T-helper 1 cell treated with Interleukin-12 subunit alpha and Interleukin-12 subunit beta and Interleukin-4 antibody, amounts not matched to agents 30 μg/mL and 1 μg/mL, for 36 hours (primary cell): ENCODE results near the gene C5AR1.

Experiments used
- H3K27ac Mint-ChIP-seq: one replicate; pipeline ENCODE4 v1.8.0; 2021; ENCODE audit warnings: mild to moderate bottlenecking, mixed read lengths
- H3K27me3 Mint-ChIP-seq: one replicate; pipeline ENCODE4 v1.8.0; 2021; ENCODE audit warnings: low read depth, mixed read lengths
- H3K36me3 Mint-ChIP-seq: one replicate; pipeline ENCODE4 v1.8.0; 2021; ENCODE audit warnings: low read depth, mixed read lengths
- H3K4me1 Mint-ChIP-seq: one replicate; pipeline ENCODE4 v1.8.0; 2021; ENCODE audit warnings: low read depth, mixed read lengths
- H3K4me3 Mint-ChIP-seq: one replicate; pipeline ENCODE4 v1.8.0; 2021; ENCODE audit warnings: mild to moderate bottlenecking, moderate library complexity, mixed read lengths
- H3K9me3 Mint-ChIP-seq: one replicate; pipeline ENCODE4 v1.8.0; 2021; ENCODE audit warnings: mixed read lengths

The C5AR1 gene

GRCh38 chr19:47310819-47311218, 1.2 kb downstream of the C5AR1 start:
- Mint-ChIP-seq H3K4me3 (no peak overlapping the region), H3K36me3 (no peaks in the 10 kb centered on the region), H3K27me3 (peaks cover 10% of the 10 kb centered on the region), H3K9me3 (no peaks in the 10 kb centered on the region), H3K27ac (no peak overlapping the region), H3K4me1 (no peaks in the 10 kb centered on the region)

DNA sequence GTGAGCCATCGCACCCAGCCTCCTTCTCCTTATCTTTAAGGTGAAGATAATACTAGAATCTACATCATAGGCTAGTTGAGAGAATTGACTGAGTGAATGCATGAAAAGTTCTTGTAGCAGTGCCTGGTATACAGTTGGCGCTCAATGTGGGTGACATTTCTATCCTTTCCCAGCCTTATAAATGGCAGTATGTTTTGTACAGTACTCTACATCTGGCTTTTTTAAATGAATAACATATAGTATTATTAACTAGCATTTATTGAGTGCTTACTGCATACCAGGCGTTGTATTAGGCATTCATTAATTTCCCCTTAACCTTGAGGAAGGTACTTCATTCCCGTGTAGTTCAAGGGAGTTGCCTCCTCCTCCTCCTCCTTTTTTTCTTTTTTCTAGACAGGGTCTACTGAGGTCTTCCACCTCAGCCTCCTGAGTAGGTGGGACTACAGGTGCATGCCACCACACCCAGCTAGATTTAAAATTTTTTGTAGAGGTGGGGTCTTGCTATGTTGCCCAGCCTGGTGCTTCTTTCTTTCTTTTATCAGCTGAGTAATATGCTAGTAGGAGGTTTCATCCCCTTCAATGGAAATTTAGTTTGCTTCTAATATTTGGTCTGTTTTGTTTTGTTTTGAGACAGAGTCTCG, 2.8 kb downstream of the C5AR1 start:
- Mint-ChIP-seq H3K27ac (no peak overlapping the region), H3K27me3 (peaks cover 10% of the 10 kb centered on the region), H3K4me1 (no peaks in the 10 kb centered on the region), H3K36me3 (no peaks in the 10 kb centered on the region), H3K4me3 (no peak overlapping the region), H3K9me3 (no peaks in the 10 kb centered on the region)

GRCh38 chr19:47313754-47314295, 4.2 kb downstream of the C5AR1 start:
- H3K36me3 Mint-ChIP-seq, result no peaks in the 10 kb centered on the region
- peaks cover 10% of the 10 kb centered on the region for H3K27me3 Mint-ChIP-seq
- H3K27ac Mint-ChIP-seq, result no peak overlapping the region
- no peaks in the 10 kb centered on the region for H3K4me1 Mint-ChIP-seq
- H3K9me3 Mint-ChIP-seq, result no peaks in the 10 kb centered on the region
- no peak overlapping the region for H3K4me3 Mint-ChIP-seq

DNA sequence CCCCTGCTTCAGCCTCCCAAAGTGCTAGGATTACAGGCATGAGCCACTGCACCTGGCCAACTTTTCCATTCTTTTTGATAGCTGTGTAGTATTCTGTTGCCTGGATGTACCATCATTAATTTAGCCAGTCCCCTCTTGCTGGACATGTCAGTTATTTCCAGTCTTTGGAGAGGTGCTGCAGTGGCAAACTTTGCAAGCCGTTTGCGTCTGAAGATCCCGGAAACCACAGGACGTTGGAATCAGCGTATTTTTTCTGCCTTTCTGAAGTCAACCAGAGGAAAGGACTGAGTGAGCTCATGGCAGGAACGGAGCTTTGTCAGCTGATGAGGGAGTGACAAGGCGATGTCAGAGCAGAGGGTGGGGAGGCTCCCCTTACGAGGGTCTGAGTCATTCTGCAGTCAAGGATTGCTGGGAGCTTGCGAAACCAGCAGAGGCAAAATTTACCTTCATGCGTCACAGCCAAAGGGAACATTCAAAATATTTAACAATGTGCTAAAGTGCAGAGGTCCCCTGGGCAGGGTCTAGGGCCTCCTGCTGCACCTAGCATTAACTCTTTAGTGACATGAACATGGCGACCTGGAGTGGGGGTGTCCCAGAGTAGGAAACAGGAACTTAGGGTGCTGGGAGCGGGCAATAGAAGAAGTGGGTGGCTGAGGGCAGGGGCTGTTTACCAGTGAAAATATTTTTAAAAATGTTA, 5.6 kb downstream of the C5AR1 start:
- Mint-ChIP-seq H3K9me3 (no peaks in the 10 kb centered on the region), H3K4me1 (no peaks in the 10 kb centered on the region), H3K27ac (no peak overlapping the region), H3K36me3 (no peaks in the 10 kb centered on the region), H3K27me3 (peaks cover 10% of the 10 kb centered on the region), H3K4me3 (no peak overlapping the region)

GRCh38 chr19:47316513-47316912, 6.9 kb downstream of the C5AR1 start:
- no peak overlapping the region for H3K27ac Mint-ChIP-seq
- no peaks in the 10 kb centered on the region for H3K4me1 Mint-ChIP-seq
- no peak overlapping the region for H3K4me3 Mint-ChIP-seq
- H3K9me3 Mint-ChIP-seq, result no peaks in the 10 kb centered on the region
- no peaks in the 10 kb centered on the region for H3K36me3 Mint-ChIP-seq
- H3K27me3 Mint-ChIP-seq, result peaks cover 10% of the 10 kb centered on the region

DNA sequence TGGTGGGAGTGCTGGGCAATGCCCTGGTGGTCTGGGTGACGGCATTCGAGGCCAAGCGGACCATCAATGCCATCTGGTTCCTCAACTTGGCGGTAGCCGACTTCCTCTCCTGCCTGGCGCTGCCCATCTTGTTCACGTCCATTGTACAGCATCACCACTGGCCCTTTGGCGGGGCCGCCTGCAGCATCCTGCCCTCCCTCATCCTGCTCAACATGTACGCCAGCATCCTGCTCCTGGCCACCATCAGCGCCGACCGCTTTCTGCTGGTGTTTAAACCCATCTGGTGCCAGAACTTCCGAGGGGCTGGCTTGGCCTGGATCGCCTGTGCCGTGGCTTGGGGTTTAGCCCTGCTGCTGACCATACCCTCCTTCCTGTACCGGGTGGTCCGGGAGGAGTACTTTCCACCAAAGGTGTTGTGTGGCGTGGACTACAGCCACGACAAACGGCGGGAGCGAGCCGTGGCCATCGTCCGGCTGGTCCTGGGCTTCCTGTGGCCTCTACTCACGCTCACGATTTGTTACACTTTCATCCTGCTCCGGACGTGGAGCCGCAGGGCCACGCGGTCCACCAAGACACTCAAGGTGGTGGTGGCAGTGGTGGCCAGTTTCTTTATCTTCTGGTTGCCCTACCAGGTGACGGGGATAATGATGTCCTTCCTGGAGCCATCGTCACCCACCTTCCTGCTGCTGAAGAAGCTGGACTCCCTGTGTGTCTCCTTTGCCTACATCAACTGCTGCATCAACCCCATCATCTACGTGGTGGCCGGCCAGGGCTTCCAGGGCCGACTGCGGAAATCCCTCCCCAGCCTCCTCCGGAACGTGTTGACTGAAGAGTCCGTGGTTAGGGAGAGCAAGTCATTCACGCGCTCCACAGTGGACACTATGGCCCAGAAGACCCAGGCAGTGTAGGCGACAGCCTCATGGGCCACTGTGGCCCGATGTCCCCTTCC, 10.5 kb downstream of the C5AR1 start:
- no peak overlapping the region for H3K27ac Mint-ChIP-seq
- H3K27me3 Mint-ChIP-seq, result peaks cover 8% of the 10 kb centered on the region
- H3K9me3 Mint-ChIP-seq, result no peaks in the 10 kb centered on the region
- no peak overlapping the region for H3K4me3 Mint-ChIP-seq
- no peaks in the 10 kb centered on the region for H3K36me3 Mint-ChIP-seq
- H3K4me1 Mint-ChIP-seq, result no peaks in the 10 kb centered on the region

GRCh38 chr19:47321630-47322029, 12.0 kb downstream of the C5AR1 start:
- Mint-ChIP-seq H3K27ac (no peak overlapping the region), H3K27me3 (peaks cover 4% of the 10 kb centered on the region), H3K4me1 (no peaks in the 10 kb centered on the region), H3K9me3 (no peaks in the 10 kb centered on the region), H3K4me3 (no peak overlapping the region), H3K36me3 (no peaks in the 10 kb centered on the region)

- no peaks in the 10 kb centered on the region for H3K4me1 Mint-ChIP-seq
- no peaks in the 10 kb centered on the region for H3K36me3 Mint-ChIP-seq
- H3K27me3 Mint-ChIP-seq, result peaks cover 4% of the 10 kb centered on the region
- H3K4me3 Mint-ChIP-seq, result no peak overlapping the region
- no peak overlapping the region for H3K27ac Mint-ChIP-seq
- H3K9me3 Mint-ChIP-seq, result no peaks in the 10 kb centered on the region
Observed at GRCh38 chr19:47322058-47322457, 12.4 kb downstream of the C5AR1 start.

DNA sequence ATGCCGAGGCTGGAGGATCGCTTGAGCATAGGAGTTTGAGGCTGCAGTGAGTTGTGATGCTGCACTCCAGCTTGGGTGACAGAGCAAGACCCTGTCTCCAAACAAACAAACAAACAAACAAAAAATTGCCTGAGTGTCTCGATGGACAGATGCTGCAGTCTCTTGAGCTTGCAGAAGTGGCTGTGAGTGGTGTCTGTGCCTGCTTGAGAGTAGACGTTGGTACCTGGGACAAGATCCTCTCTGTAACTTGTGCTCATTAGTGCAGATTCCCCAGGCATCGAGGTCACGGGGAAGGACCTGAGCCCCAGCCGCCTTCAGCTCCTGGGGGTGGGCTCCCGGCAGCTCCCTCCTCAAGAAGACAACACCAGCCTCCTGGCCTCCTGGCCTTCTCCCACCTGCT, 13.7 kb downstream of the C5AR1 start:
- H3K36me3 Mint-ChIP-seq, result no peaks in the 10 kb centered on the region
- no peak overlapping the region for H3K4me3 Mint-ChIP-seq
- H3K27me3 Mint-ChIP-seq, result peaks cover 4% of the 10 kb centered on the region
- H3K9me3 Mint-ChIP-seq, result no peaks in the 10 kb centered on the region
- no peaks in the 10 kb centered on the region for H3K4me1 Mint-ChIP-seq
- no peak overlapping the region for H3K27ac Mint-ChIP-seq

- no peaks in the 10 kb centered on the region for H3K9me3 Mint-ChIP-seq
- no peak overlapping the region for H3K4me3 Mint-ChIP-seq
- H3K27me3 Mint-ChIP-seq, result peaks cover 4% of the 10 kb centered on the region
- H3K4me1 Mint-ChIP-seq, result no peaks in the 10 kb centered on the region
- H3K36me3 Mint-ChIP-seq, result no peaks in the 10 kb centered on the region
- no peak overlapping the region for H3K27ac Mint-ChIP-seq
Observed at GRCh38 chr19:47323872-47324271, 14.2 kb downstream of the C5AR1 start.

- Mint-ChIP-seq H3K27ac (no peak overlapping the region), H3K4me3 (no peak overlapping the region), H3K27me3 (peaks cover 4% of the 10 kb centered on the region), H3K9me3 (no peaks in the 10 kb centered on the region), H3K4me1 (no peaks in the 10 kb centered on the region), H3K36me3 (no peaks in the 10 kb centered on the region)
Observed at GRCh38 chr19:47324502-47324901, 14.8 kb downstream of the C5AR1 start.

- peaks cover 3% of the 10 kb centered on the region for H3K4me1 Mint-ChIP-seq
- H3K4me3 Mint-ChIP-seq, result no peak overlapping the region
- no peaks in the 10 kb centered on the region for H3K27me3 Mint-ChIP-seq
- H3K36me3 Mint-ChIP-seq, result no peaks in the 10 kb centered on the region
- H3K27ac Mint-ChIP-seq, result no peak overlapping the region
- no peaks in the 10 kb centered on the region for H3K9me3 Mint-ChIP-seq
Observed at GRCh38 chr19:47330466-47330869, 20.8 kb downstream of the C5AR1 start.

DNA sequence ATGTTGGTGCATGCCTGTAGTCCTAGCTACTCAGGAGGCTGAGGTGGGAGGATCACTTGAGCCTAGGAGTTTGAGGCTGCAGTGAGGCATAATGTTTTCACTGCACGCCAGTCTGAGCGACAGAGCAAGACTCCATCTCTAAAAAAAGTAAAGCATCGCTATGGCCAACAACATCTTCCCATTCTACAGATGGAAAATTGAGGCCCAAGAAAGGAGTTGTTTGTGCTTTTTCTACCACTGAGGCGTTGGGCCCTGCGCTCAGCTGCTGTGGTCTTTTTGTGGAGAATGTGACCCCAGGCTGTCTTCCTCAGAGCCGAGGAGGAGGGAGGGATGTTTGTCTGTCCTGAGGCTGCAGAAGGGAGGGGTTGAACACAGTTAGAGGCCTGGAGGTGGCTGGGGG, 21.8 kb downstream of the C5AR1 start:
- no peaks in the 10 kb centered on the region for H3K27me3 Mint-ChIP-seq
- H3K4me1 Mint-ChIP-seq, result peaks cover 8% of the 10 kb centered on the region
- no peak overlapping the region for H3K27ac Mint-ChIP-seq
- no peaks in the 10 kb centered on the region for H3K9me3 Mint-ChIP-seq
- no peaks in the 10 kb centered on the region for H3K36me3 Mint-ChIP-seq
- H3K4me3 Mint-ChIP-seq, result no peak overlapping the region

DNA sequence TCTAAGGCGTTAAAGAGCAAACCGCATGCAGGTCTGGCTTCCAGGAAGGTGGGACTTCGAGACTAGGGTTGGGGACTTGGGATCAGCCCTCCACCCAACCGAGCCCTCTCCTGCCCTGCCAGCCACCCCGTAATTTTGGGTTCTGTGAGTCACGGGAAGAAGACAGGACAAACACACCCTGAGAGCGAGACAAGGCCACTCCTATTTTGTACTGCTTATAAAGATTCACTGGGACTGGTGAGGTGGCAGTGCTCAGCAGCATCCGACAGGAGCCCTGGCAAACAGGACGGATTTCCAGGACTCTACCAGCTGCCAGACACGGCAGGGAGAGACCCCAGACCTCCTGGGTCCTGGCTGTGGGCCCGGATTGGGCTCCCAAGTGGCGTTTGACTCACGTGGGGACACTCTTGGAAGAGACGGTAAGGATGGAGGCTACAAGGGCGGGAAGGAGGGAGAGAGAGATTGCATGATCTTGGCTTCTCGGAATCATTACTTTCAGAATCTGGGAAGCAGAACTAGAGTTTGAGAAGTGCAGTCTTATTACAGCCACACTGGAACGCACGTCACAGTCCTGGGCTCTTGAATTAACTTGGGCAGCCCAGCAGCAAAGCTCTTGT, 22.4 kb downstream of the C5AR1 start, which contains the start of gene C5AR2:
Gene C5AR2 (plus strand): TSS at position 245 of the 617 bp plus-strand sequence. CDS start 8,625 bp downstream, outside the sequence.
- Mint-ChIP-seq H3K27ac (no peak within 1 kb of the TSS), H3K9me3 (no peaks in the 10 kb centered on the region), H3K27me3 (no peaks in the 10 kb centered on the region), H3K4me1 (peaks cover 10% of the 10 kb centered on the region), H3K36me3 (no peaks in the 10 kb centered on the region), H3K4me3 (no peak within 1 kb of the TSS)
